ENCODE measurements around the gene SMG7. TPM values are rescaled to one million over a fixed set of nuclear protein-coding genes. Genes with fewer than 3 reads are reported as not detected.

SMG7 gene
- total RNA-seq, 2 experiments from 2014 or later = 74.8 to 76.8 TPM

GRCh38 chr1:183449223-183449770 is 23.0 kb upstream of the SMG7 start:
- Mint-ChIP-seq H3K36me3 (ENCODE audit: low read depth) (no peaks in the 10 kb centered on the region), H3K9me3 (no peaks in the 10 kb centered on the region), H3K4me3 (no peak overlapping the region), H3K27ac (no peak overlapping the region), H3K4me1 (no peaks in the 10 kb centered on the region), H3K27me3 (peaks cover 2% of the 10 kb centered on the region)
- no peak for DNase-seq
- ChIA-PET CTCF (no interaction called here), POLR2A (no interaction called here)

DNA sequence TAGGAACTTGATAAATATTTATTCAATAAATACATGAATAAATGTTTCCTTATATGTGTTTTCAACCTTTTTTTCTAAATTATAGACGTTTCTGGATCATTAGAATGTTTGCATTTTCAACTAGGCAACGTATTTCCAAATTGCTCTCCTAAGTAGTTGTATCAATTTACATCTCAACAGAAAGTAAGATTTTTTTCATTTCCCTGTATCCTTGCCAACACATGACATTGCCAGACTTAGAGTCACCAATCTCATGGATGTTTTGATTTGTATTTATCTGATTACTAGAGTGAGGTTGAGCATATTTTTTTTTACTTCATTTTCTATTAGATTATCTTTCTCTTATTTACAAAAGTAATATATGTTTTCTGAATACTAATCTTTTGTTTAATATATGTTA is 22.2 kb upstream of the SMG7 start:
- POLR2A ChIA-PET = no interaction called here
- CTCF ChIA-PET = no interaction called here
- Mint-ChIP-seq H3K27me3 (peaks cover 5% of the 10 kb centered on the region), H3K4me3 (no peak overlapping the region), H3K9me3 (no peaks in the 10 kb centered on the region), H3K36me3 (ENCODE audit: low read depth) (no peaks in the 10 kb centered on the region), H3K27ac (no peak overlapping the region), H3K4me1 (no peaks in the 10 kb centered on the region)
- no peak for DNase-seq

GRCh38 chr1:183454377-183454776 is 17.9 kb upstream of the SMG7 start:
- Mint-ChIP-seq H3K4me3 (no peak overlapping the region), H3K36me3 (ENCODE audit: low read depth) (no peaks in the 10 kb centered on the region), H3K27ac (no peak overlapping the region), H3K27me3 (peaks cover 22% of the 10 kb centered on the region), H3K9me3 (no peaks in the 10 kb centered on the region), H3K4me1 (no peaks in the 10 kb centered on the region)
- no peak for DNase-seq
- CTCF ChIA-PET = no interaction called here
- POLR2A ChIA-PET = no interaction called here

DNA sequence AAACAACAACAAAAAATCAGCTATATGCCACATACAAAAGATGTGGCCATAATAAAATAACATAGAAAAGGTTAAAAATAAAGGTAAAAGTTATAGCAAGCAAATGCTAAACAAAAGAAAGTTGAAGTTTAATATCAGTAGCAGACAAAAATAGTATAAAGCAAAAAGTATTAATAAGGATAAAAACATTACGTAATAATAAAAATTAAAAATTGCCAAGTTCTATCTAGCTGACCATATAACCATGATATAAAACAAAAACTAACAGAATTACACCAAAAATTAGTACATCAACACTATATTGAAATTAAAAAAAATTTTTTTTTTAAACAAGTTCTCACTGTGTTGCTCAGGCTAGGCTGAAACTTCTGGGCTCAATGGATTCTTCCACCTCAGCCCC is 15.5 kb upstream of the SMG7 start:
- Mint-ChIP-seq H3K4me3 (no peak overlapping the region), H3K27me3 (peaks cover 32% of the 10 kb centered on the region), H3K4me1 (no peaks in the 10 kb centered on the region), H3K9me3 (no peaks in the 10 kb centered on the region), H3K27ac (no peak overlapping the region), H3K36me3 (ENCODE audit: low read depth) (no peaks in the 10 kb centered on the region)
- DNase-seq = no peak
- ChIA-PET CTCF (interaction anchor here (0.7 kb wide), 1 partner anchor 375 kb away, joined by 3 read pairs; no protein-coding TSS in a partner anchor), POLR2A (no interaction called here)

DNA sequence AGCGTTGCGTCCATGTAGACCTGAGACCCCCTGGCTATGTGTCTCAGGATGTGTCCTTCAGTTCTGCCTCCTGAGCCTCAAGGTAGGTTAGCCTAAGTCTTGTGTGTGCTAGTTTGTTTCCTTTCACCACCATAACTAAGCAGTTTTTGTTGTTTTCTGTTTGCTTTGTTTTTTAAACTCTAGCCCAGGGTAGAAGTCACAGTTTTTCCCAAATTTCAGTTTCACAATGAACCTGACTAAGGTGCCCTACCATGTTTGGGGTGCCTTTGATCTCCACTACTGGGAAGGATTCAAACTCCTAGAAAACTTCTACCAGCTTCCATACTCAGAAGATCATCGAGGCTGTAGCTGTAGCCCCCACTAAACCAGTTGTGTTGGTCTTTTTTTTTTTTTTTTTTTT is 14.8 kb upstream of the SMG7 start:
- DNase-seq = no peak
- Mint-ChIP-seq H3K27ac (no peak overlapping the region), H3K27me3 (peaks cover 33% of the 10 kb centered on the region), H3K36me3 (ENCODE audit: low read depth) (no peaks in the 10 kb centered on the region), H3K4me1 (no peaks in the 10 kb centered on the region), H3K9me3 (no peaks in the 10 kb centered on the region), H3K4me3 (no peak overlapping the region)
- ChIA-PET POLR2A (no interaction called here), CTCF (no interaction called here)

- Mint-ChIP-seq H3K4me3 (no peak overlapping the region), H3K36me3 (ENCODE audit: low read depth) (no peaks in the 10 kb centered on the region), H3K27me3 (peaks cover 40% of the 10 kb centered on the region), H3K27ac (no peak overlapping the region), H3K9me3 (no peaks in the 10 kb centered on the region), H3K4me1 (no peaks in the 10 kb centered on the region)
- no peak for DNase-seq
- CTCF ChIA-PET = no interaction called here
- POLR2A ChIA-PET = interaction anchor here (0.6 kb wide), 1 partner anchor 104 kb away, joined by 3 read pairs; no protein-coding TSS in a partner anchor
Observed at GRCh38 chr1:183460596-183460995, 11.7 kb upstream of the SMG7 start.

GRCh38 chr1:183461350-183461749 is 10.9 kb upstream of the SMG7 start:
- Mint-ChIP-seq H3K4me1 (no peaks in the 10 kb centered on the region), H3K4me3 (no peak overlapping the region), H3K27ac (no peak overlapping the region), H3K27me3 (peaks cover 40% of the 10 kb centered on the region), H3K36me3 (ENCODE audit: low read depth) (no peaks in the 10 kb centered on the region), H3K9me3 (no peaks in the 10 kb centered on the region)
- ChIA-PET POLR2A (interaction anchor here (1.5 kb wide), 1 partner anchor 15 kb away, joined by 3 read pairs; no protein-coding TSS in a partner anchor), CTCF (no interaction called here)
- DNase-seq = no peak

DNA sequence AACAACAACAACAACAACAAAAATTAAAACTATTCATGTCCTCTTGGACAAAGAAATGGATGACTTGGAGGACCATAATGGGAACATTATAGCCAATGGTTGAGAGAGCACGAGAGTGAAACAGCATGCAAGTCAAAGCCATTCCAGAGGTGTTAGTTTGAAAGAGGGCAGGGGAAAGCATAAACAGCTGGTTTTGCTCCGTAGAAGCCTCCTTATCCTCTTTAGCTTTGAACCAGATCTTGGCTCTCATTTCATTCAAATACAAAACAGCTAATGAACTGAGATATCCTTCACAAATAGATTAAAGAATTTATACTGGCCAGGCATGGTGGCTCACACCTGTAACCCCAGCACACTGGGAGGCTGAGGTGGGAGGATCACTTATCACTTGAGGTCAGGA is 8.7 kb upstream of the SMG7 start:
- no peak overlapping the region for H3K4me3 Mint-ChIP-seq
- peaks cover 33% of the 10 kb centered on the region for H3K27me3 Mint-ChIP-seq
- POLR2A ChIA-PET = no interaction called here
- DNase-seq = no peak
- H3K4me1 Mint-ChIP-seq = no peaks in the 10 kb centered on the region
- H3K36me3 Mint-ChIP-seq (ENCODE audit: low read depth) = no peaks in the 10 kb centered on the region
- H3K9me3 Mint-ChIP-seq = no peaks in the 10 kb centered on the region
- H3K27ac Mint-ChIP-seq = no peak overlapping the region
- CTCF ChIA-PET = no interaction called here

- Mint-ChIP-seq H3K9me3 (no peaks in the 10 kb centered on the region), H3K4me1 (peaks cover 5% of the 10 kb centered on the region), H3K36me3 (ENCODE audit: low read depth) (no peaks in the 10 kb centered on the region), H3K27me3 (peaks cover 20% of the 10 kb centered on the region), H3K4me3 (no peak overlapping the region), H3K27ac (no peak overlapping the region)
- POLR2A ChIA-PET = no interaction called here
- no peak for DNase-seq
- CTCF ChIA-PET = no interaction called here
Observed at GRCh38 chr1:183466781-183467180, 5.5 kb upstream of the SMG7 start.

GRCh38 chr1:183467687-183468086 is 4.6 kb upstream of the SMG7 start:
- Mint-ChIP-seq H3K27me3 (peaks cover 16% of the 10 kb centered on the region), H3K27ac (no peak overlapping the region), H3K36me3 (ENCODE audit: low read depth) (no peaks in the 10 kb centered on the region), H3K4me3 (no peak overlapping the region), H3K9me3 (no peaks in the 10 kb centered on the region), H3K4me1 (peaks cover 7% of the 10 kb centered on the region)
- ChIA-PET CTCF (interaction anchor here (1.2 kb wide), 1 partner anchor 122 kb away, joined by 6 read pairs; the partner anchor contains the start of gene NCF2), POLR2A (no interaction called here)
- no peak for DNase-seq

DNA sequence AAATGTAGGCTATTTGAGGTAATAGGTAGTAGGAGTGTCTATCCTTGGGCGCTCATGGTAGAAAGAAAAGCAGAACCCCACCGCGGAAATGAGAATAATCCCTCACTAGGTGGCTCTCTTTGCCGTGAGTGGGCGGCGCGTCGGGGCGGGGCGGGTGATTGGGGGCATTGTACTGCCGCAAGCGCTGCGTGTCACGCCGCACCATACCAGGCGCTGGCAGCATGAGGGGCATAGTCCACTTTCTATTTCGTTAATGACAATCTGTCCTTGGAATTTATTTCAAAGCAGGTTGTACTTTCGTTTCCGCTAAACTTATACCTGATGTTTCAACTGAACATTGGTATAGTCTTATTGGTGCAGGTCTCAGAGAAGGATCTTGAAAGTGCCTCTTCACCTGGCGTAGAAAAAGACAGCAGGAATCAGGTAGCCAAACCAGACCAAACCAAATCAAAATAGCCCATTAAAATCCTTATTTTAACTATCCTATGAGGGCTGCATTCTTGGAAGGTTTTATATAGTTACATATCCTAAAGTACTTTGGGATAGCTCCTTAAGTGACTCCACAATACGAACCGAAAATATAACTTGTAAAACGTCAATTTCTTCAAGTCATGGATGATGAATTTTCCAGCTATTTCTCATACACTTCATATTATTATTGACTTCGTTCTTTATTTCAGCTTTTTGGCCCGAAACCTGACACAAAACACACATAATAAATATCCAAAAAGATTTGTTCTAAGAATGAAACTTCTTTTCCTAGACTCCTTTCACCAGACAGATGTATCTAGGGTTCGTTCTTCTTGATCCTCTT is 1.9 kb upstream of the SMG7 start:
- H3K27ac Mint-ChIP-seq = peak overlapping the region; percentile 96
- POLR2A ChIA-PET = interaction anchor here (0.9 to 3.9 kb wide), 4 partner anchors 110 to 372 kb away, joined by 3 to 39 read pairs (median 4); partner anchors contain the start of gene ARPC5
- no peaks in the 10 kb centered on the region for H3K9me3 Mint-ChIP-seq
- peaks cover 9% of the 10 kb centered on the region for H3K27me3 Mint-ChIP-seq
- CTCF ChIA-PET = interaction anchor here (0.8 to 2.2 kb wide), 6 partner anchors 10 to 164 kb away, joined by 3 to 7 read pairs (median 3); partner anchors contain the start of gene ARPC5
- peaks cover 22% of the 10 kb centered on the region for H3K4me1 Mint-ChIP-seq
- H3K4me3 Mint-ChIP-seq = peak overlapping the region; percentile 95
- DNase-seq = peak; percentile 90
- peaks cover 10% of the 10 kb centered on the region for H3K36me3 Mint-ChIP-seq (ENCODE audit: low read depth)

DNA sequence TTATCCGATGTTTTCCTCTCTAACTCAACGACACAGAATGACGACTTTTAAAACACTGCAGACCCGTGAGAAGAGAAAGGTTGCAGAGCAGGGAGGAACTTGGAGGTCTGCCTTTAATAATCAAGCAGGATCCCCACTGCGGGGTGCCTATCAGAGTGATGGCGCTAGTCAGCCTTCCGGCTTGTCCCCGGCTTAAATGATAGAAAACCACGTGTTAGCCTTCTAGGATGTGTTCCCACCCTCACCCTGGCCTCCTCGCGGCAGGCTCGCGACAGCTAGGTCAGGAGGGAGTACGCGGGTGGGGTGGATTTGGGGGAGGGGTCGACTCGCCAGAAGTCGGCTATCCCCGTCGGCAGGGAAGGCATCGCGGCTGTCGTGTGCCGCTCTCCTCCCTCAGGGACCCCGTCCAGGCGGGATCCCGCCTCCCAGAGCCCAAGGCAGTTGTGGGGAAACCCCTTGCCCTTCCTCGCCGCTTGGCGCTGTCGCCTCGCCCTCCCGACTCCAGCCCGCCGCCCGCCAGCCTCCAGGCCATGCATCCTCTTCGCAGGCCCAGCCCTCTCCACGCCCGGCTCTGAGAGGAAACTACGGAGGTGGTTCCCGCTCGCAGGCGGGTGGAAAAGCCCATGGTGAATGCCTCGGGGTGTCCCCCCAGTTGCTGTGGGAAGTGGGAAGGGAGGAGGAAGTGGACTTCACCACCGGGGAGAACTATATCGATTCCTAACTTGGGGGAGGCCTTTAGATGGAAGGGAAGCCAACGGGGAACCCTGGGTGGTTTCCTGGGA is 1.1 kb upstream of the SMG7 start:
- H3K4me1 Mint-ChIP-seq = peaks cover 22% of the 10 kb centered on the region
- H3K36me3 Mint-ChIP-seq (ENCODE audit: low read depth) = peaks cover 10% of the 10 kb centered on the region
- DNase-seq = peak; percentile 73
- H3K27me3 Mint-ChIP-seq = peaks cover 5% of the 10 kb centered on the region
- H3K9me3 Mint-ChIP-seq = no peaks in the 10 kb centered on the region
- POLR2A ChIA-PET = interaction anchor here (0.9 to 3.9 kb wide), 8 partner anchors 35 to 631 kb away, joined by 3 to 39 read pairs (median 4); partner anchors contain the start of gene ARPC5
- CTCF ChIA-PET = interaction anchor here (0.5 to 2.2 kb wide), 9 partner anchors 10 to 164 kb away, joined by 3 to 7 read pairs (median 3); partner anchors contain the start of gene ARPC5
- H3K27ac Mint-ChIP-seq = peak overlapping the region; percentile 96
- H3K4me3 Mint-ChIP-seq = peak overlapping the region; percentile 95
